ENCODE results near the gene TTC24. TPM values are rescaled to one million over a fixed set of nuclear protein-coding genes. Genes with fewer than 3 reads are reported as not detected.

TTC24 gene
- total RNA-seq, 4 donors from 2014 or later: not detected

DNA sequence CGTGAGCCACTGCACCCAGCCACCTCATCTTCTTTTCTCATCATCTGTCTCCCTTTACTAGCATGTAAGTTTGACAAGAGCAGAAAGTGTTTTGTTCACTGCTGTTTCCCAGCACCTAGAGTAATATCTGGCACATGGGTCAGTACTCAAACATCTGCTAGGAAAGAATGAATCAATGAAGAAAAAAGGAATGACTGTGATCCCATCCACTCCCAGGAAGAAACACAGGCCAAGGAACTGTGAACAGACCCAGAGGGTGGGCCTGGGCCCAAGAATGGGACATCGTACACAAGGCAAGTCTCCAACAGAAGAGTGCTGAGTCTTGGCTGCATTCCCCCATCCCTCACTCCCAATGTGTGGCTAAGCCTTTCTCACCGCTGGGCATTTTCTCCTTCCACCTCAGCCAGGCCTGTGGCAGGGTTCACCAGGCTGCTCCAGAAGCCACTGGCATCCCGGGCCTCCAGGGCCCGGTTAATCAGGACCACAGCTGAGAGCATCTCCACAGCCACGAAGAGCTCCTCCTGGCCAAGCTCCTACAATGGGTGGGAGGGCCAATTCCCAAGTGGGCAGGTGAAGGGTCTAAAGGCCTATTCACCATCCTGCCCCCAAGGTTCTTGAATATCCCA is 25.6 kb upstream of the TTC24 start:
- DNase-seq (ENCODE audit: low spot score): no peak
- TF ChIP-seq, protein P1, sequence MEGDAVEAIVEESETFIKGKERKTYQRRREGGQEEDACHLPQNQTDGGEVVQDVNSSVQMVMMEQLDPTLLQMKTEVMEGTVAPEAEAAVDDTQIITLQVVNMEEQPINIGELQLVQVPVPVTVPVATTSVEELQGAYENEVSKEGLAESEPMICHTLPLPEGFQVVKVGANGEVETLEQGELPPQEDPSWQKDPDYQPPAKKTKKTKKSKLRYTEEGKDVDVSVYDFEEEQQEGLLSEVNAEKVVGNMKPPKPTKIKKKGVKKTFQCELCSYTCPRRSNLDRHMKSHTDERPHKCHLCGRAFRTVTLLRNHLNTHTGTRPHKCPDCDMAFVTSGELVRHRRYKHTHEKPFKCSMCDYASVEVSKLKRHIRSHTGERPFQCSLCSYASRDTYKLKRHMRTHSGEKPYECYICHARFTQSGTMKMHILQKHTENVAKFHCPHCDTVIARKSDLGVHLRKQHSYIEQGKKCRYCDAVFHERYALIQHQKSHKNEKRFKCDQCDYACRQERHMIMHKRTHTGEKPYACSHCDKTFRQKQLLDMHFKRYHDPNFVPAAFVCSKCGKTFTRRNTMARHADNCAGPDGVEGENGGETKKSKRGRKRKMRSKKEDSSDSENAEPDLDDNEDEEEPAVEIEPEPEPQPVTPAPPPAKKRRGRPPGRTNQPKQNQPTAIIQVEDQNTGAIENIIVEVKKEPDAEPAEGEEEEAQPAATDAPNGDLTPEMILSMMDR (IDR thresholded peaks at IDR 0.05): no peak
- no peak for ATAC-seq (ENCODE audit: low FRiP score)

DNA sequence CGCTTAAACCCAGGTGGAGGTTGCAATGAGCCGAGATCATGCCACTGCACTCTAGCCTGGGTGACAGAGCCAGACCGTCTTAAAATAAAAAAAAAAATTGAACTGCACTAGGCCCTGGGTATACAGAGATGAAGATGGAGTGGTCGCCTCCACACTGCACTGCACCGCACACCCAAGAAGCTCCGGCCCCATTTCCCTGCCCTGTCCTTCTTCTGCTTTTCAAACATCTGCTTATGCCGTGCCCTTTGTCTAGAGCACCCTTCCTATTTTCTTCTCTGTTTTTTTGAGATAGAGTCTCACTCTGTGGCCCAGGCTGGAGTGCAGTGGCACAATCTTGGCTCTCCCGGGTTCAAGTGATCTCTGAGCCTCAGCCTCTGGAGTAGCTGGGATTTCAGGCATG is 24.6 kb upstream of the TTC24 start:
- no peak for DNase-seq (ENCODE audit: low spot score)
- TF ChIP-seq, protein P1 (IDR thresholded peaks at IDR 0.05): no peak

DNA sequence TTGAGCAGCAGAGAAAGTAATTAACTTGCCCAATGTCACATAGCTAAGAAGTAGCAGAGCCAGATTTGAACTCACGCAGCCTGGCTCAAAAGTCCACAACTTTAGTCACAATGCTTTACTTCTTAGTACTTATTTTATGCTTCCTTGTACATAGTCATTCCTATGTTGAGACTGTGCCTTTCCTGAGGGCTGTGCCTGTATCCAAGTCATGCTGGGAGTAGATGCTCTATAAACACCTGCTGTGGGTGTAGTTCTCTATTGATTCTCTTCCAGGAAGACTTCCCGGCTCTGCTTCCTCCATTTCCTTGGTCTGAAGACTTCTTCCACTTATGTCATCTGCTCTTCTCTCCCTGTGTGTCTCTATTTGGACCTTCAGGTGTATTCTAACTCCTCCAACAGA is 23.8 kb upstream of the TTC24 start:
- ATAC-seq (ENCODE audit: low FRiP score): no peak
- TF ChIP-seq, protein P1 (IDR thresholded peaks at IDR 0.05): no peak
- no peak for DNase-seq (ENCODE audit: low spot score)

More for the DNA sequence above, 24.6 kb upstream of the TTC24 start:
- ATAC-seq (ENCODE audit: low FRiP score): no peak

DNA sequence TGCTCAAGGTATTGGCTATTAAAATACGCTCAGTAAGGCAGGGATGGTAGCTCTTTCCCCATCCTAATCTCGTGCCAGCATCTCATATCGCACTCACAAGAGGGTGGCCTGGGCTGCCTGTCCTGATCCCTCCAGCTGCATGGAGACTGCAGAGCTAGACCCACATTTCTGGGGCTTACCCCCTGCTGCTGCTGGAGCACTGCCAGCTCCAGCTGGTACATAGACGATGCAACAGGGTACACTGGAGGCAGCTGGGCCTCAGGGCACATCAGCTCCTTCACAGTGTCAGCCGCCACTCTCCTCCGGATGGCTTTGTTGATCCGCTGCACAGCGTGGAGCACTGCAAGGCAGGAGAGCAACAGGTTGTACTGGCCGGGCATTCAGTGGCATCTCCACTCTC is 23.2 kb upstream of the TTC24 start:
- ATAC-seq (ENCODE audit: low FRiP score): no peak
- TF ChIP-seq, protein P1 (IDR thresholded peaks at IDR 0.05): no peak
- DNase-seq (ENCODE audit: low spot score): no peak

DNA sequence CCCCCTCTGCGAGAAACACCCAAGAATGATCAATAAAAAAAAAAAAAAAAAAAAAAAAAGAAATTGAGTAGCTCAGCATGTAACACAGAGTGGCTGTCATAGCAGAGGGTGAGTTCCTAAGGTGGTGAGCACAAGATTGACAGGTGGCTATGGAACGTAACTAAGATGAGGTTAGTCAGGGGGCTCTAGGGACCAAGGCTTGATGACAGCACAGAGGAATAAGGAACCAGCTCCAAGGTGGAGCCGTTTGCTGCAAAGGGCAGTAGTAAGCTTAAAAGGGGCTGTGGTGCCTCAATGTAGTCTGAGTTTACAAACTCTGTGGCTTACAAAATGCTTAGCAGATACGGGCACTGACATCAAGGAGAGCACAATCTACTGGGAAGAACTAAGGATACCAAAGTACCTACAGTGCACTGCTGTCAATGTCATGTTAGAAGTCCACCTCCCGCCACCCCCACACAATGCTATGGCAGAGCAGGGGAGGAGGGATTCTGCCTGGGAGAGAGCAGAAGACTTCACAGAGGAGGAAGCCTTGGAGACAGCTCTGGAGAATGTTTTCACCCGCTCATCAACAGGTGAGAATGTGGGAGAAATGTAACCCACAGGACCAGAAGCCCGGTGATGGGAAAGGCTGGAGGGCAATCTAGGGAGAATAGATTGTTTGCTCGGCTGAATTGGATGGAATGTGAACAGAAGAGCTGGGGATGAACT is 20.3 kb upstream of the TTC24 start:
- no peak for ATAC-seq (ENCODE audit: low FRiP score)
- TF ChIP-seq, protein P1 (IDR thresholded peaks at IDR 0.05): no peak
- no peak for DNase-seq (ENCODE audit: low spot score)

DNA sequence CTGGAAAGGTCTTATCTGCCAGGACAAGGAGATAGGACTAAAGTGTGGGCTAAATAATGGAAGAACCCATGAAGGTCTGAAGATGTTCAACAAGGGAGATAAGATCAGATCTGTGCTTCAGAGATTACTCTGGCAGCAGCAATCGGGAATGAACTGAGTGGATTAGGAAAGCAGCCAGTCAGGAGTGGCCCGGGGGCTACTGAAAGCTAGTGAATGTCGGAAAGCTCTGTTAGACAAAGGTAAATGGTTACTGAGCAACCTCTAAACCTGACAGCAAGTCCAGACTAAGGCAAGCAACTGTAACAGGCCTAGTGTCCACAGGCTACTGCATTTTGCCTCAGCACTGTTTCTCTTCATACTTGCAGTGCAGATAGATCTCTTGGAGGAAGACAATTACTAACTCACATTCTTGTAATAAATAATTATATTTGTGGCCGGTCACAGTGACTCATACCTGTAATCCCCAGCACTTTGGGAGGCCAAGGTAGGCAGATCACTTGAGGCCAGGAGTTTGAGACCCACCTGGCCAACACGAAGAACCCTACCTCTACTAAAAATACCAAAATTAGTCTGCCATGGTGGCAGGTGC is 19.6 kb upstream of the TTC24 start:
- ATAC-seq (ENCODE audit: low FRiP score) (no peak), DNase-seq (ENCODE audit: low spot score) (no peak)

More for the DNA sequence above, 19.6 kb upstream of the TTC24 start:
- TF ChIP-seq, protein P1 (IDR thresholded peaks at IDR 0.05): no peak

Data from omental fat pad (tissue), 4 donors.